Measurements from ENCODE around the gene CAST. TPM values are rescaled to one million over a fixed set of nuclear protein-coding genes. Genes with fewer than 3 reads are reported as not detected.

Gene CAST
- total RNA-seq, 2 experiments from 2014 or later, result 197 to 200 TPM

- no peaks in the 10 kb centered on the region for H3K9me3 ChIP-seq (ENCODE audit: control insufficient read depth in 1 of 2, insufficient read depth in 1 of 2, low read length in 2 of 2)
- Mint-ChIP-seq H3K27ac (no peak overlapping the region), H3K4me1 (ENCODE audit: low read depth) (no peaks in the 10 kb centered on the region), H3K9me3 (no peaks in the 10 kb centered on the region), H3K27me3 (peaks cover 14% of the 10 kb centered on the region), H3K4me3 (no peak overlapping the region), H3K36me3 (ENCODE audit: low read depth) (no peaks in the 10 kb centered on the region)
- ATAC-seq (ENCODE audit: poor library complexity), result no peak
- no peaks in the 10 kb centered on the region for H3K36me3 ChIP-seq (ENCODE audit: insufficient read depth, low read length)
- no peak for DNase-seq
- no peak overlapping the region for H3K4me3 ChIP-seq (ENCODE audit: low read length)
- TF ChIP-seq CTCF (IDR thresholded peaks at IDR 0.05), result no peak
- POLR2A ChIA-PET, result no interaction called here
- no peak overlapping the region for H3K27ac ChIP-seq (ENCODE audit: low read depth in 1 of 2, low read length in 2 of 2)
- H3K4me1 ChIP-seq (ENCODE audit: insufficient read depth, low read length), result no peaks in the 10 kb centered on the region
- H3K27me3 ChIP-seq (ENCODE audit: control insufficient read depth in 1 of 2, insufficient read depth in 2 of 2, low read length in 2 of 2), result no peaks in the 10 kb centered on the region
- CTCF ChIA-PET, result no interaction called here
- intact Hi-C loops (cut with DNase I, micrococcal nuclease), result no loop called here
Observed at GRCh38 chr5:96637196-96637595, 25.0 kb upstream of the CAST start.

GRCh38 chr5:96638561-96638960, 23.6 kb upstream of the CAST start:
- no peaks in the 10 kb centered on the region for H3K9me3 ChIP-seq (ENCODE audit: control insufficient read depth in 1 of 2, insufficient read depth in 1 of 2, low read length in 2 of 2)
- Mint-ChIP-seq H3K27ac (no peak overlapping the region), H3K4me1 (ENCODE audit: low read depth) (no peaks in the 10 kb centered on the region), H3K4me3 (no peak overlapping the region), H3K36me3 (ENCODE audit: low read depth) (no peaks in the 10 kb centered on the region), H3K27me3 (peaks cover 10% of the 10 kb centered on the region), H3K9me3 (no peaks in the 10 kb centered on the region)
- ChIA-PET POLR2A (no interaction called here), CTCF (no interaction called here)
- no peaks in the 10 kb centered on the region for H3K27me3 ChIP-seq (ENCODE audit: control insufficient read depth in 1 of 2, insufficient read depth in 2 of 2, low read length in 2 of 2)
- H3K4me3 ChIP-seq (ENCODE audit: low read length), result no peak overlapping the region
- no peak for TF ChIP-seq CTCF (IDR thresholded peaks at IDR 0.05)
- no peaks in the 10 kb centered on the region for H3K4me1 ChIP-seq (ENCODE audit: insufficient read depth, low read length)
- intact Hi-C loops (cut with DNase I, micrococcal nuclease), result no loop called here
- DNase-seq (no peak), ATAC-seq (ENCODE audit: poor library complexity) (no peak)
- H3K27ac ChIP-seq (ENCODE audit: low read depth in 1 of 2, low read length in 2 of 2), result no peak overlapping the region
- H3K36me3 ChIP-seq (ENCODE audit: insufficient read depth, low read length), result no peaks in the 10 kb centered on the region

DNA sequence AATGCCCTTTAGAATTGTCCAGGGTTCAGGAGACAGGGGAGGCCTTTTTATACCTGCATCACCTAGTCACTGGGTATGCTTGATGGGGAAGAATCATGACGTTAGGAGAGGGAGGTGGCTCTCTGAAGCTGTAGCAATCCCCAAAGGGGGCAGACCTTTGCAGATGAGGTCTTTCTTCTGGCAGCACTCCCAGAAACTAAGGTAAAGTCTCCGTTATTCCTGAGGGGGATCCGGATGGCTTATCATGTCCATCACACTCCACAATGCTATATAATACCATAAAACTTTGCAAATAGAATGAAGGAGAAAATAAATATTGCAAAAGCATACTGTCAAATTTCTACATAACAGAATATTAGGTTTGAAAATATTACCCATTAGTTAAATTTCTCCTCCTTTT, 21.5 kb upstream of the CAST start:
- no peaks in the 10 kb centered on the region for H3K27me3 ChIP-seq (ENCODE audit: control insufficient read depth in 1 of 2, insufficient read depth in 2 of 2, low read length in 2 of 2)
- ChIA-PET CTCF (no interaction called here), POLR2A (interaction anchor here (0.6 kb wide), 1 partner anchor 9 kb away, joined by 3 read pairs; no protein-coding TSS in a partner anchor)
- Mint-ChIP-seq H3K27ac (no peak overlapping the region), H3K9me3 (no peaks in the 10 kb centered on the region), H3K36me3 (ENCODE audit: low read depth) (no peaks in the 10 kb centered on the region), H3K4me3 (no peak overlapping the region), H3K4me1 (ENCODE audit: low read depth) (no peaks in the 10 kb centered on the region), H3K27me3 (no peaks in the 10 kb centered on the region)
- ATAC-seq (ENCODE audit: poor library complexity) (no peak), DNase-seq (no peak)
- intact Hi-C loops (cut with DNase I, micrococcal nuclease), result no loop called here
- no peak for TF ChIP-seq CTCF (IDR thresholded peaks at IDR 0.05)
- no peaks in the 10 kb centered on the region for H3K36me3 ChIP-seq (ENCODE audit: insufficient read depth, low read length)
- H3K9me3 ChIP-seq (ENCODE audit: control insufficient read depth in 1 of 2, insufficient read depth in 1 of 2, low read length in 2 of 2), result no peaks in the 10 kb centered on the region
- no peak overlapping the region for H3K27ac ChIP-seq (ENCODE audit: low read depth in 1 of 2, low read length in 2 of 2)
- no peaks in the 10 kb centered on the region for H3K4me1 ChIP-seq (ENCODE audit: insufficient read depth, low read length)
- no peak overlapping the region for H3K4me3 ChIP-seq (ENCODE audit: low read length)

Measured in CD4-positive, alpha-beta T cell (primary cell).